Measurements from ENCODE around the gene TMEM9B. TPM values are rescaled to one million over a fixed set of nuclear protein-coding genes. Genes with fewer than 3 reads are reported as not detected.

Gene TMEM9B
- total and polyA plus RNA-seq, 2 donors (not counting 1 experiment from before 2014, with no cell fraction given), result 15.0 to 30.4 TPM

DNA sequence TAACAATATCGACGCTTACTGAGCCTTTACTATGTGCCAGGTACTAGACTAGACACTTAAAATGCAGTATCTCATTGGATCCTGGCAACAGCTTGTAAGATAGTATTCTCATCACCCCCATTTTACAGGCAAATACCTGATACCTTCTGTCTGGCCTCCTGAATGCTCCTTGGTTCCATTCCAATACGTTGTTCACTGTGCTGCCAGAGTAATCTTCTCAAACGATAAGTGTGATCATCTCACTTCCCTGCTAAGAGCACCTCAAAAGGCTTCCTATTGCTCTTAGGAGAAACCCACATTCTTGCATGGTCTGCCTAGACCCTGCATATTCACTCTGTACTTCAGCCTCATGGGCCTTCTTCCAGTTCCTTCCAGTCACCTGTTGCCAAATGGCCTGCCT is 40.8 kb upstream of the TMEM9B start:
- H4K20me1 ChIP-seq (ENCODE audit: control insufficient read depth, insufficient read depth, low read length, poor library complexity, severe bottlenecking), result no peaks in the 10 kb centered on the region
- Mint-ChIP-seq H3K9me3 (ENCODE audit: insufficient read depth) (no peaks in the 10 kb centered on the region), H3K27ac (no peak overlapping the region), H3K4me3 (peak overlapping the region; percentile 74), H3K27me3 (peaks cover 39% of the 10 kb centered on the region), H3K4me1 (peaks cover 16% of the 10 kb centered on the region)
- WGBS (ENCODE audit: insufficient coverage), result 86% methylated on average over 4 of the region's 4 CpGs
- TF ChIP-seq CTCF (IDR thresholded peaks at IDR 0.05) (no peak), EZH2 (IDR thresholded peaks at IDR 0.05; ENCODE audit: borderline replicate concordance, insufficient read depth, low read depth, low read length, poor library complexity, severe bottlenecking) (no peak)
- DNase-seq, result no peak
- H3K4me2 ChIP-seq (replicated peaks; ENCODE audit: low read depth, low read length, poor library complexity, severe bottlenecking), result no peak overlapping the region
- no peaks in the 10 kb centered on the region for H3K36me3 ChIP-seq (replicated peaks in 1 of 2; ENCODE audit: control extremely low read depth in 1 of 2, control insufficient read depth in 1 of 2, extremely low read depth in 1 of 2, insufficient read depth in 2 of 2, low read length in 1 of 2)
- no peak overlapping the region for H2AFZ ChIP-seq (ENCODE audit: insufficient read depth, low read depth, low read length, poor library complexity, severe bottlenecking)
- H3K79me2 ChIP-seq (ENCODE audit: control insufficient read depth, insufficient read depth, low read length), result no peaks in the 10 kb centered on the region
- no peak overlapping the region for H3K4me3 ChIP-seq (ENCODE audit: control extremely low read depth in 1 of 5, extremely low read depth in 1 of 5, insufficient read depth in 1 of 5, low read depth in 2 of 5, low read length in 4 of 5)
- ChIA-PET POLR2A (no interaction called here), CTCF (interaction anchor here (3.7 kb wide), 1 partner anchor 11 kb away, joined by 17 read pairs; no protein-coding TSS in a partner anchor)
- H3K9ac ChIP-seq (ENCODE audit: low read length), result no peak overlapping the region
- intact Hi-C loops (cut with micrococcal nuclease), result loop anchor here (2.0 kb wide), 1 partner anchor 40 kb away; the partner anchor contains the start of gene TMEM9B
- H3K4me1 ChIP-seq (ENCODE audit: control insufficient read depth in 2 of 2, insufficient read depth in 2 of 2, low read length in 2 of 2), result peaks cover 18 to 19% of the 10 kb centered on the region in 2 donors
- H3K9me3 ChIP-seq (ENCODE audit: control extremely low read depth in 1 of 3, control insufficient read depth in 2 of 3, insufficient read depth in 1 of 3, low read length in 2 of 3), result peaks cover 0 to 12% (median 2%) of the 10 kb centered on the region in 3 donors
- no peak for ATAC-seq (ENCODE audit: low read depth)
- no peak overlapping the region for H3K27ac ChIP-seq (ENCODE audit: low read length in 2 of 2)
- H3K27me3 ChIP-seq (replicated peaks in 1 of 4; ENCODE audit: control extremely low read depth in 1 of 4, control insufficient read depth in 3 of 4, insufficient read depth in 4 of 4, low read length in 3 of 4), result peaks cover 2 to 54% (median 43%) of the 10 kb centered on the region in 4 experiments

DNA sequence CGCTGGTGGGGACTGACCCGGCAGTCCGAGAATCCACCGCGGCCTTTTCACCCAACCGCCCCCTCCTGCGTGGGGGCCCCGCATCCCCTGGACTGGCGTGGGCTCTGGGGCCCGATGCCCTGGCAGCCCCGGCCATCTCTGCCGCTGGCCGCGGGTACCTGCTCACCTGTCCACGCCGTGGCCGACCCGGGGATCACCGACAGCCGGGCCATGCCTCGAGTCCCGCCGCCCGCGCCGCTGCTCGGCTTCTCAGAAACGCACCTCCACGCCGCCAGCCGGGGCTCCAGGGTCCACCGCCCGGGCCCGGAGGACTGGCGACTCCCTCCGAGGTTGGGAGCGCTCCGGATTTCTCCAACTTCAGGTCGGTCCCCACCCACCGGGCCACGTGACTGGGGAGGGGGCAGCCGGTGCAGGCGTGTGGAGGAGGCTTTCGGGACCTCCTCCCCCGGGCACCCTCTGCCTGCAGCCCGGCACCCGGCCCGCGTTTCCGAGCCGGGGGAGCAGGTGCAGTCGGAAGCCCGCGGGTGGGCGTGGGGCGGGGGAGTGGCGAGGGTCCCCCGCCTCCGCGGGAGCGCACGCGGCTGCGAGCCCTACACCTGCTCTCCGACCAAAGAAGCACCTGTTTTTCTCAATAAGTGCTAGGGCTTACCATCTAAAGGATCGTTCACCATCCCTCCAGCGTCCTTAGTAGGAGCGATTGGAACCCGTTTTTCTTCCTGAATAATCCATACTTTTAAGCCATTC is 40.1 kb upstream of the TMEM9B start:
- no peaks in the 10 kb centered on the region for H3K9me3 Mint-ChIP-seq (ENCODE audit: insufficient read depth)
- ChIA-PET POLR2A (no interaction called here), CTCF (interaction anchor here (1.2 to 3.7 kb wide), 2 partner anchors 11 to 12 kb away, joined by 7 to 17 read pairs; no protein-coding TSS in a partner anchor)
- peak overlapping the region; percentile 94 for H3K4me2 ChIP-seq (replicated peaks; ENCODE audit: low read depth, low read length, poor library complexity, severe bottlenecking)
- ATAC-seq (ENCODE audit: low read depth) (peak; percentile 18), DNase-seq (no peak)
- peak overlapping the region; percentile 74 for H3K4me3 Mint-ChIP-seq
- peak overlapping the region in 4 of 5 experiments; percentile 23 to 60 (median 55) for H3K4me3 ChIP-seq (ENCODE audit: control extremely low read depth in 1 of 5, extremely low read depth in 1 of 5, insufficient read depth in 1 of 5, low read depth in 2 of 5, low read length in 4 of 5)
- 10% methylated on average over 63 of the region's 69 CpGs for WGBS (ENCODE audit: insufficient coverage)
- no peaks in the 10 kb centered on the region for H4K20me1 ChIP-seq (ENCODE audit: control insufficient read depth, insufficient read depth, low read length, poor library complexity, severe bottlenecking)
- TF ChIP-seq CTCF (IDR thresholded peaks at IDR 0.05) (no peak), EZH2 (IDR thresholded peaks at IDR 0.05; ENCODE audit: borderline replicate concordance, insufficient read depth, low read depth, low read length, poor library complexity, severe bottlenecking) (peak; percentile 67)
- no peak overlapping the region for H3K27ac Mint-ChIP-seq
- H3K4me1 Mint-ChIP-seq, result peaks cover 16% of the 10 kb centered on the region
- H2AFZ ChIP-seq (ENCODE audit: insufficient read depth, low read depth, low read length, poor library complexity, severe bottlenecking), result peak overlapping the region; percentile 79
- H3K36me3 ChIP-seq (replicated peaks in 1 of 2; ENCODE audit: control extremely low read depth in 1 of 2, control insufficient read depth in 1 of 2, extremely low read depth in 1 of 2, insufficient read depth in 2 of 2, low read length in 1 of 2), result no peaks in the 10 kb centered on the region
- peak overlapping the region; percentile 66 for H3K9ac ChIP-seq (ENCODE audit: low read length)
- peaks cover 45% of the 10 kb centered on the region for H3K27me3 Mint-ChIP-seq
- no peaks in the 10 kb centered on the region for H3K79me2 ChIP-seq (ENCODE audit: control insufficient read depth, insufficient read depth, low read length)
- no peak overlapping the region for H3K27ac ChIP-seq (ENCODE audit: low read length in 2 of 2)
- H3K9me3 ChIP-seq (ENCODE audit: control extremely low read depth in 1 of 3, control insufficient read depth in 2 of 3, insufficient read depth in 1 of 3, low read length in 2 of 3), result peaks cover 0 to 12% (median 0%) of the 10 kb centered on the region in 3 donors
- H3K4me1 ChIP-seq (ENCODE audit: control insufficient read depth in 2 of 2, insufficient read depth in 2 of 2, low read length in 2 of 2), result peaks cover 18 to 19% of the 10 kb centered on the region in 2 donors
- intact Hi-C loops (cut with micrococcal nuclease), result loop anchor here (2.0 kb wide), 1 partner anchor 40 kb away; the partner anchor contains the start of gene TMEM9B
- peaks cover 2 to 56% (median 45%) of the 10 kb centered on the region in 4 experiments for H3K27me3 ChIP-seq (replicated peaks in 1 of 4; ENCODE audit: control extremely low read depth in 1 of 4, control insufficient read depth in 3 of 4, insufficient read depth in 4 of 4, low read length in 3 of 4)

All from B cell (primary cell).